Endodermal cell (in vitro differentiated cells): ENCODE measurements around the gene TGFBR3L. TPM values are rescaled to one million over a fixed set of nuclear protein-coding genes. Genes with fewer than 3 reads are reported as not detected.

Source experiments
- DNase-seq: peaks from one replicate; pipeline ENCODE4 v3.0.0-alpha.2; 2017
- H3K27ac ChIP-seq: 2 replicates; pipeline ENCODE4 v1.5.1; 2013; ENCODE audit warnings: mild to moderate bottlenecking, low read depth, low read length, moderate library complexity
- H3K27me3 ChIP-seq: 2 replicates; pipeline ENCODE4 v1.6.1; 2013; ENCODE audit warnings: mild to moderate bottlenecking, low read length, moderate library complexity; ENCODE audit not compliant: insufficient read depth, control insufficient read depth, poor library complexity, severe bottlenecking
- H3K36me3 ChIP-seq: 2 replicates; pipeline ENCODE4 v1.7.0; 2013; ENCODE audit warnings: mild to moderate bottlenecking, low read length, moderate library complexity; ENCODE audit not compliant: control insufficient read depth, insufficient read depth
- H3K4me1 ChIP-seq: one replicate; pipeline ENCODE4 v1.7.0; 2013; ENCODE audit warnings: low read length; ENCODE audit not compliant: control insufficient read depth, insufficient read depth
- H3K4me3 ChIP-seq: 2 replicates; pipeline ENCODE4 v1.5.1; 2013; ENCODE audit warnings: mild to moderate bottlenecking, low read length, moderate library complexity
- H3K9ac ChIP-seq: 2 replicates; pipeline ENCODE4 v1.6.1; 2013; ENCODE audit warnings: mild to moderate bottlenecking, low read length, moderate library complexity; ENCODE audit not compliant: poor library complexity, severe bottlenecking; ENCODE audit errors: extremely low read depth
- H3K9me3 ChIP-seq: 2 replicates; pipeline ENCODE4 v1.6.1; 2013; ENCODE audit warnings: mild to moderate bottlenecking, low read length, moderate library complexity; ENCODE audit not compliant: control insufficient read depth
- H3K27ac Mint-ChIP-seq: 2 replicates; pipeline ENCODE4 v1.8.0; 2020; ENCODE audit warnings: mixed read lengths
- H3K27me3 Mint-ChIP-seq: 2 replicates; pipeline ENCODE4 v1.8.0; 2021; ENCODE audit warnings: mild to moderate bottlenecking, mixed read lengths; ENCODE audit not compliant: insufficient read depth
- H3K36me3 Mint-ChIP-seq: 2 replicates; pipeline ENCODE4 v1.8.0; 2020; ENCODE audit warnings: low read depth, mixed read lengths
- H3K4me1 Mint-ChIP-seq: 2 replicates; pipeline ENCODE4 v1.8.0; 2020; ENCODE audit warnings: mixed read lengths
- H3K4me3 Mint-ChIP-seq: 2 replicates; pipeline ENCODE4 v1.8.0; 2020; ENCODE audit warnings: mild to moderate bottlenecking, moderate library complexity, mixed read lengths
- H3K9me3 Mint-ChIP-seq: 2 replicates; pipeline ENCODE4 v1.8.0; 2020; ENCODE audit warnings: mild to moderate bottlenecking, mixed read lengths
- CTCF ChIP-seq: fragments of 200-600 bp; sonication (generic); conservative IDR thresholded peaks from 2 replicates; pipeline ENCODE4 v1.5.0; 2021; ENCODE audit warnings: antibody characterized with exemption, mild to moderate bottlenecking
- WGBS, 2 experiments: methylation state at CpG; one replicate each; pipeline versions ENCODE4 v1.1.5 to v1.1.7; 2013; ENCODE audit warnings: missing lambda C conversion rate in 2 of 2, mixed read lengths in 1 of 2; ENCODE audit not compliant: insufficient coverage in 1 of 2, insufficient read length in 1 of 2; 5-methylcytosine and 5-hydroxymethylcytosine counted together
- total RNA-seq, 2 donors: library from RNA; stranded (reverse); fragmentation: NEBNext Ultra II Directional in 1 of 2; extraction: Animal tissue kit (Norgen Biotek cat#: 25700) in 1 of 2; gene quantifications; 2 replicates in 1 of 2; 3 replicates in 1 of 2; pipeline ENCODE4 v1.2.1, GENCODE V29; 2021

The TGFBR3L gene
- total RNA-seq, 2 donors from 2014 or later: 0.84 to 2.2 TPM

GRCh38 chr19:7925171-7925851 is 10.7 kb downstream of the TGFBR3L start:
- H3K4me3 Mint-ChIP-seq: peak overlapping the region; percentile 70
- no peaks in the 10 kb centered on the region for H3K27me3 Mint-ChIP-seq
- WGBS, 2 experiments: 0% methylated on average over 90 of the region's 98 CpGs; no CpG with 5 or more reads in 1 of the 2 experiments
- H3K36me3 ChIP-seq: peaks cover 22% of the 10 kb centered on the region
- H3K9ac ChIP-seq: peak overlapping the region; percentile 25
- H3K4me1 ChIP-seq: peaks cover 5% of the 10 kb centered on the region
- H3K9me3 Mint-ChIP-seq: no peaks in the 10 kb centered on the region
- H3K36me3 Mint-ChIP-seq: peaks cover 11% of the 10 kb centered on the region
- peak; percentile 99 for TF ChIP-seq CTCF
- no peaks in the 10 kb centered on the region for H3K9me3 ChIP-seq
- DNase-seq: peak; percentile 98
- peak overlapping the region; percentile 93 for H3K27ac Mint-ChIP-seq
- H3K27ac ChIP-seq: peak overlapping the region; percentile 88
- H3K27me3 ChIP-seq: no peaks in the 10 kb centered on the region
- H3K4me3 ChIP-seq: peak overlapping the region; percentile 68
- peaks cover 4% of the 10 kb centered on the region for H3K4me1 Mint-ChIP-seq

DNA sequence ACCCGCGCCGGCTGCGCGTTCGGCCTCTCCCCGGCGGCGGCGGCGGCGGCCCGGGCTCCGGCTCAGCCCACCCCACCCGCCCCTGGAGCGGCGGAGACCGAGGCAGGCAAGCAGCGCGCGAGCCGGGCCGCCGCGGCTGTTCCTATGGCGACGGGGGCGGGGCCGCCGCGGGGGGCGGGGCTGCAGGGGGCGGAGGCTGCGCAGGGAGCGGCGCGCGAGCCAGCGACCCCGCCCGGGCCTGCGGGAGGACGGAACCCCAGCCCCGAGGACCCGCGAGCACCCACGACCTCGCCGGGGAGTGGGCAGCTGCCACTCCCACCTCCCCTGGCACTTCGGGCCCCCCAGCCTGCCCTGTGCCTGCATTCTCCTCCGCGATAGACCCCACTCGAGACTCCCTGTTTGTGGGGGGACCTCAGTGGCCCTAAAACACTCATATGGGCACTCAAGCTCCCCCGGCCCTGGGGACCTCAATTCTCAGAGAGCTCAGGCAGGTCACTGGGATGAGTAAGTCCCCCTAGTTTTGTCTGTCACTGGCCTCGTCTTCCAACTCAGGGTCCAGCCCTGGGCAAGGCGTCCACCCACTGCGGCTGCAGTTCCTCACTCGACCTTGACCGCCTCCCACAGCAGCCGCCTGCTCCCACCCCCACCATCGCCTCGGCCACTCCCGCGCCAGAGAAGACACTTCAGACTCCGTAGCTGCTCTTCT is 11.5 kb downstream of the TGFBR3L start, which contains the start of gene CTXN1:
Gene CTXN1, minus strand, starts transcription at position 115 of the 706 bp plus-strand sequence. CDS start 597 bp downstream, outside the sequence.
- H3K27ac ChIP-seq: peak within 1 kb of the TSS; percentile 88
- peak; percentile 38 for TF ChIP-seq CTCF
- DNase-seq: peak; percentile 93
- H3K4me1 ChIP-seq: peaks cover 3% of the 10 kb centered on the region
- peaks cover 19% of the 10 kb centered on the region for H3K36me3 Mint-ChIP-seq
- H3K4me1 Mint-ChIP-seq: peaks cover 4% of the 10 kb centered on the region
- H3K4me3 Mint-ChIP-seq: peak within 1 kb of the TSS; percentile 70
- H3K9me3 Mint-ChIP-seq: no peaks in the 10 kb centered on the region
- H3K4me3 ChIP-seq: peak within 1 kb of the TSS; percentile 74
- H3K9me3 ChIP-seq: no peaks in the 10 kb centered on the region
- H3K36me3 ChIP-seq: peaks cover 31% of the 10 kb centered on the region
- peak within 1 kb of the TSS; percentile 33 for H3K9ac ChIP-seq
- 12 to 30% methylated on average over 22 to 65 of the region's 65 CpGs for WGBS, 2 experiments
- no peaks in the 10 kb centered on the region for H3K27me3 Mint-ChIP-seq
- H3K27ac Mint-ChIP-seq: peak within 1 kb of the TSS; percentile 93
- no peaks in the 10 kb centered on the region for H3K27me3 ChIP-seq

- H3K4me3 ChIP-seq: no peak overlapping the region
- H3K27ac ChIP-seq: no peak overlapping the region
- H3K36me3 ChIP-seq: peaks cover 28% of the 10 kb centered on the region
- H3K4me1 Mint-ChIP-seq: peaks cover 4% of the 10 kb centered on the region
- H3K4me1 ChIP-seq: no peaks in the 10 kb centered on the region
- peak overlapping the region; percentile 62 for H3K4me3 Mint-ChIP-seq
- TF ChIP-seq CTCF: no peak
- no peaks in the 10 kb centered on the region for H3K9me3 ChIP-seq
- no peak overlapping the region for H3K9ac ChIP-seq
- H3K27ac Mint-ChIP-seq: peak overlapping the region; percentile 79
- no peaks in the 10 kb centered on the region for H3K9me3 Mint-ChIP-seq
- H3K27me3 ChIP-seq: no peaks in the 10 kb centered on the region
- H3K36me3 Mint-ChIP-seq: peaks cover 16% of the 10 kb centered on the region
- H3K27me3 Mint-ChIP-seq: no peaks in the 10 kb centered on the region
- no peak for DNase-seq
- 92 to 94% methylated on average over 18 to 32 of the region's 32 CpGs for WGBS, 2 experiments
These were observed 12.3 kb downstream of the TGFBR3L start for GRCh38 chr19:7926727-7927604.
